HepG2 (cell line): ENCODE measurements around the gene STIM1. TPM values are rescaled to one million over a fixed set of nuclear protein-coding genes. Genes with fewer than 3 reads are reported as not detected.

Source experiments
- ELF4 ChIP-seq: sonication (generic); formaldehyde crosslinking; IDR thresholded peaks from 2 replicates; pipeline ENCODE4 v1.5.0; 2020; ENCODE audit warnings: missing genetic modification reagents, mild to moderate bottlenecking, moderate library complexity, borderline replicate concordance
- MAFG ChIP-seq: sonication (generic); formaldehyde crosslinking; IDR thresholded peaks from 2 replicates; pipeline ENCODE4 v1.5.1; 2020; ENCODE audit warnings: mild to moderate bottlenecking, missing genetic modification reagents
- MBD4 ChIP-seq: IDR thresholded peaks from 2 replicates; pipeline ENCODE4 v1.6.1; 2012; ENCODE audit warnings: low read length, inconsistent platforms, borderline replicate concordance
- NR2C2 ChIP-seq: sonication (generic); formaldehyde crosslinking; IDR thresholded peaks from 2 replicates; pipeline ENCODE4 v1.4.0; 2020; ENCODE audit warnings: missing genetic modification reagents, mild to moderate bottlenecking, moderate library complexity, borderline replicate concordance
- NRL ChIP-seq: sonication (generic); formaldehyde crosslinking; IDR thresholded peaks from 2 replicates; pipeline ENCODE4 v1.5.0; 2020; ENCODE audit warnings: missing genetic modification reagents, mild to moderate bottlenecking, moderate library complexity, borderline replicate concordance
- ZFP82 ChIP-seq: sonication (generic); formaldehyde crosslinking; IDR thresholded peaks from 2 replicates; pipeline ENCODE4 v1.5.1; 2020; ENCODE audit warnings: mild to moderate bottlenecking, missing genetic modification reagents, borderline replicate concordance
- polyA plus RNA-seq, 8 experiments: library from polyadenylated mRNA; depleted of rRNA in 3 of 8; stranded (reverse) in 7 of 8; unstranded in 1 of 8; fragments of >200 nt; fragmentation: Illumina TruSeq in 4 of 8; extraction: Trizol in 4 of 8; gene quantifications; 2 replicates each; pipeline versions ENCODE4 v1.2.1 to v1.2.3, GENCODE V29; 2011 to 2016; ENCODE audit warnings: low read depth in 4 of 8, missing spikeins in 1 of 8, mixed read lengths in 1 of 8; ENCODE audit not compliant: insufficient read depth in 1 of 8
- total RNA-seq, 5 experiments: library from RNA; depleted of rRNA; stranded (reverse); fragments of >200 nt; fragmentation: Illumina TruSeq; extraction: Trizol; gene quantifications; 2 replicates each; pipeline ENCODE4 v1.2.3, GENCODE V29; 2016; ENCODE audit warnings: low read depth in 1 of 5
- TF ChIP-seq, protein P1 (sequence below), 2 experiments: fragments of 450-650 bp in 1 of 2; sonication (generic) in 1 of 2; formaldehyde crosslinking in 1 of 2; IDR thresholded peaks; 2 replicates each; pipeline versions ENCODE4 v1.6.1 to v1.8.0; 2016 to 2022; ENCODE audit warnings: antibody characterized with exemption in 1 of 2, mild to moderate bottlenecking in 1 of 2, missing genetic modification reagents in 1 of 2
- TF ChIP-seq, protein P2 (sequence below): sonication (generic); formaldehyde crosslinking; IDR thresholded peaks from 2 replicates; pipeline ENCODE4 v1.5.0; 2020; ENCODE audit warnings: mild to moderate bottlenecking, missing genetic modification reagents
- TF ChIP-seq, protein P3 (sequence below): sonication (generic); formaldehyde crosslinking; IDR thresholded peaks from 2 replicates; pipeline ENCODE4 v1.5.0; 2020; ENCODE audit warnings: mild to moderate bottlenecking, missing genetic modification reagents, borderline replicate concordance
- TF ChIP-seq, protein P4 (sequence below): sonication (generic); formaldehyde crosslinking; IDR thresholded peaks from 2 replicates; pipeline ENCODE4 v1.5.0; 2020; ENCODE audit warnings: missing genetic modification reagents, mild to moderate bottlenecking, borderline replicate concordance

Gene STIM1
- total and polyA plus RNA-seq, 2 of the 13 experiments (the other 11 are each of a cell fraction or from before 2014, with no cell fraction given), result 19.2 to 28.5 TPM

DNA sequence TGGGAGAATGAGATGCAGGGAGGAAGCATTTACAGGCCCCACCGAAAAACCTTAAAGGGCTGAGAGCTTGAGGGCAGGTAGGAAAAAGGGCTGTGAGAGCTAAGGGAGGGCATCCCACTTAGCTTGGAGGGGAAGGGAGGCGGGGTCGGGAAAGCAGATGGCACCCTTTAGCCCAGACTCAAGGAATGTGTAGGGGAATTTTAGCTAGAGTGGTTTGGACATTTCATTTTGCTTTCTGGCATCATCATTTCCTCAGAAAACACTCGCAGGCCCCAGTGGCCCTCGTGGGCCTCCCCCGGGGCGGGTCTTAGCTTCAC lies 846 bp upstream of the STIM1 start (continued):
- TF ChIP-seq, protein P1, sequence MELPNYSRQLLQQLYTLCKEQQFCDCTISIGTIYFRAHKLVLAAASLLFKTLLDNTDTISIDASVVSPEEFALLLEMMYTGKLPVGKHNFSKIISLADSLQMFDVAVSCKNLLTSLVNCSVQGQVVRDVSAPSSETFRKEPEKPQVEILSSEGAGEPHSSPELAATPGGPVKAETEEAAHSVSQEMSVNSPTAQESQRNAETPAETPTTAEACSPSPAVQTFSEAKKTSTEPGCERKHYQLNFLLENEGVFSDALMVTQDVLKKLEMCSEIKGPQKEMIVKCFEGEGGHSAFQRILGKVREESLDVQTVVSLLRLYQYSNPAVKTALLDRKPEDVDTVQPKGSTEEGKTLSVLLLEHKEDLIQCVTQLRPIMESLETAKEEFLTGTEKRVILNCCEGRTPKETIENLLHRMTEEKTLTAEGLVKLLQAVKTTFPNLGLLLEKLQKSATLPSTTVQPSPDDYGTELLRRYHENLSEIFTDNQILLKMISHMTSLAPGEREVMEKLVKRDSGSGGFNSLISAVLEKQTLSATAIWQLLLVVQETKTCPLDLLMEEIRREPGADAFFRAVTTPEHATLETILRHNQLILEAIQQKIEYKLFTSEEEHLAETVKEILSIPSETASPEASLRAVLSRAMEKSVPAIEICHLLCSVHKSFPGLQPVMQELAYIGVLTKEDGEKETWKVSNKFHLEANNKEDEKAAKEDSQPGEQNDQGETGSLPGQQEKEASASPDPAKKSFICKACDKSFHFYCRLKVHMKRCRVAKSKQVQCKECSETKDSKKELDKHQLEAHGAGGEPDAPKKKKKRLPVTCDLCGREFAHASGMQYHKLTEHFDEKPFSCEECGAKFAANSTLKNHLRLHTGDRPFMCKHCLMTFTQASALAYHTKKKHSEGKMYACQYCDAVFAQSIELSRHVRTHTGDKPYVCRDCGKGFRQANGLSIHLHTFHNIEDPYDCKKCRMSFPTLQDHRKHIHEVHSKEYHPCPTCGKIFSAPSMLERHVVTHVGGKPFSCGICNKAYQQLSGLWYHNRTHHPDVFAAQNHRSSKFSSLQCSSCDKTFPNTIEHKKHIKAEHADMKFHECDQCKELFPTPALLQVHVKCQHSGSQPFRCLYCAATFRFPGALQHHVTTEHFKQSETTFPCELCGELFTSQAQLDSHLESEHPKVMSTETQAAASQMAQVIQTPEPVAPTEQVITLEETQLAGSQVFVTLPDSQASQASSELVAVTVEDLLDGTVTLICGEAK (IDR thresholded peaks at IDR 0.05), result no peak
- TF ChIP-seq, protein P1 (CRISPR knock-in tag; IDR thresholded peaks at IDR 0.05), result 0 out of 2 replicates have a peak, but pooled peaks have one; percentile 26
- TF ChIP-seq, protein P2, sequence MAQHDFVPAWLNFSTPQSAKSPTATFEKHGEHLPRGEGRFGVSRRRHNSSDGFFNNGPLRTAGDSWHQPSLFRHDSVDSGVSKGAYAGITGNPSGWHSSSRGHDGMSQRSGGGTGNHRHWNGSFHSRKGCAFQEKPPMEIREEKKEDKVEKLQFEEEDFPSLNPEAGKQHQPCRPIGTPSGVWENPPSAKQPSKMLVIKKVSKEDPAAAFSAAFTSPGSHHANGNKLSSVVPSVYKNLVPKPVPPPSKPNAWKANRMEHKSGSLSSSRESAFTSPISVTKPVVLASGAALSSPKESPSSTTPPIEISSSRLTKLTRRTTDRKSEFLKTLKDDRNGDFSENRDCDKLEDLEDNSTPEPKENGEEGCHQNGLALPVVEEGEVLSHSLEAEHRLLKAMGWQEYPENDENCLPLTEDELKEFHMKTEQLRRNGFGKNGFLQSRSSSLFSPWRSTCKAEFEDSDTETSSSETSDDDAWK (CRISPR knock-in tag), result no peak
- TF ChIP-seq, protein P3, sequence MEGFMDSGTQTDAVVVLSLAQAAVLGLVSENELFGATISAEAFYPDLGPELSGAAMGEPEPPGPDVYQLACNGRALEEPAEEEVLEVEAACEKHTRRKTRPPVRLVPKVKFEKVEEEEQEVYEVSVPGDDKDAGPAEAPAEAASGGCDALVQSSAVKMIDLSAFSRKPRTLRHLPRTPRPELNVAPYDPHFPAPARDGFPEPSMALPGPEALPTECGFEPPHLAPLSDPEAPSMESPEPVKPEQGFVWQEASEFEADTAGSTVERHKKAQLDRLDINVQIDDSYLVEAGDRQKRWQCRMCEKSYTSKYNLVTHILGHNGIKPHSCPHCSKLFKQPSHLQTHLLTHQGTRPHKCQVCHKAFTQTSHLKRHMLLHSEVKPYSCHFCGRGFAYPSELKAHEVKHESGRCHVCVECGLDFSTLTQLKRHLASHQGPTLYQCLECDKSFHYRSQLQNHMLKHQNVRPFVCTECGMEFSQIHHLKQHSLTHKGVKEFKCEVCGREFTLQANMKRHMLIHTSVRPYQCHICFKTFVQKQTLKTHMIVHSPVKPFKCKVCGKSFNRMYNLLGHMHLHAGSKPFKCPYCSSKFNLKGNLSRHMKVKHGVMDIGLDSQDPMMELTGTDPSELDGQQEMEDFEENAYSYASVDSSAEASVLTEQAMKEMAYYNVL, result peak; percentile 23; the same call in 1 of the 2 replicates
- TF ChIP-seq ELF4 (CRISPR knock-in tag) (no peak), MAFG (CRISPR knock-in tag) (no peak), NR2C2 (CRISPR knock-in tag) (no peak; the same call in 1 of the 2 replicates), NRL (CRISPR knock-in tag) (0 out of 2 replicates have a peak, but pooled peaks have one; percentile 65), ZFP82 (no peak), MBD4 (no peak)
- TF ChIP-seq, protein P4, sequence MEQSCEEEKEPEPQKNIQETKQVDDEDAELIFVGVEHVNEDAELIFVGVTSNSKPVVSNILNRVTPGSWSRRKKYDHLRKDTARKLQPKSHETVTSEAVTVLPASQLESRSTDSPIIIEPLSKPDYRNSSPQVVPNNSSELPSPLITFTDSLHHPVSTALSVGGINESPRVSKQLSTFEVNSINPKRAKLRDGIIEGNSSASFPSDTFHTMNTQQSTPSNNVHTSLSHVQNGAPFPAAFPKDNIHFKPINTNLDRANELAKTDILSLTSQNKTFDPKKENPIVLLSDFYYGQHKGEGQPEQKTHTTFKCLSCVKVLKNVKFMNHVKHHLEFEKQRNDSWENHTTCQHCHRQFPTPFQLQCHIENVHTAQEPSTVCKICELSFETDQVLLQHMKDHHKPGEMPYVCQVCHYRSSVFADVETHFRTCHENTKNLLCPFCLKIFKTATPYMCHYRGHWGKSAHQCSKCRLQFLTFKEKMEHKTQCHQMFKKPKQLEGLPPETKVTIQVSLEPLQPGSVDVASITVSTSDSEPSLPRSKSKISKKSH, result peak; percentile 8; the same call in 1 of the 2 replicates
